K562 (cell line): ENCODE results near the gene SYT7.

ENCODE experiments used
- BACH1 ChIP-seq: fragments of 200-800 bp; sonication (Bioruptor generic); IDR thresholded peaks from 2 replicates; pipeline ENCODE4 v1.6.1; 2016; ENCODE audit warnings: missing genetic modification characterization, missing compliant biosample characterization
- ESRRA ChIP-seq: fragments of 450-650 bp; IDR thresholded peaks from 2 replicates; pipeline ENCODE4 v1.6.1; 2014; ENCODE audit warnings: low read depth, mild to moderate bottlenecking, moderate library complexity, borderline replicate concordance
- KLF10 ChIP-seq: fragments of 250-450 bp; sonication (Bioruptor Pico); IDR thresholded peaks from 2 replicates; pipeline ENCODE4 v1.6.1; 2021; ENCODE audit warnings: matching md5 sums
- NCOA6 ChIP-seq: fragments of 450-650 bp; IDR thresholded peaks from 2 replicates; pipeline ENCODE4 v1.6.1; 2017; ENCODE audit warnings: mild to moderate bottlenecking
- SMC3 ChIP-seq: conservative IDR thresholded peaks from 2 replicates; pipeline ENCODE4 v1.6.1; 2011; ENCODE audit warnings: low read depth, low read length, improper control_type of control experiment; ENCODE audit not compliant: insufficient read depth
- SP1 ChIP-seq: sonication (generic); formaldehyde crosslinking; IDR thresholded peaks from 2 replicates; pipeline ENCODE4 v1.8.1; 2022; ENCODE audit warnings: mild to moderate bottlenecking, missing genetic modification reagents
- ZC3H11A ChIP-seq: IDR thresholded peaks from 2 replicates; pipeline ENCODE4 v1.6.1; 2012; ENCODE audit warnings: low read depth, low read length, improper control_type of control experiment
- TF ChIP-seq, protein P1 (sequence below): fragments of 250-450 bp; sonication (Bioruptor Pico); IDR thresholded peaks from 2 replicates; pipeline ENCODE4 v1.8.0; 2022; ENCODE audit warnings: moderate library complexity, mild to moderate bottlenecking, inconsistent platforms
- TF ChIP-seq, protein P2 (sequence below): sonication (generic); formaldehyde crosslinking; IDR thresholded peaks from 2 replicates; pipeline ENCODE4 v1.8.0; 2022; ENCODE audit warnings: mild to moderate bottlenecking, missing genetic modification reagents

DNA sequence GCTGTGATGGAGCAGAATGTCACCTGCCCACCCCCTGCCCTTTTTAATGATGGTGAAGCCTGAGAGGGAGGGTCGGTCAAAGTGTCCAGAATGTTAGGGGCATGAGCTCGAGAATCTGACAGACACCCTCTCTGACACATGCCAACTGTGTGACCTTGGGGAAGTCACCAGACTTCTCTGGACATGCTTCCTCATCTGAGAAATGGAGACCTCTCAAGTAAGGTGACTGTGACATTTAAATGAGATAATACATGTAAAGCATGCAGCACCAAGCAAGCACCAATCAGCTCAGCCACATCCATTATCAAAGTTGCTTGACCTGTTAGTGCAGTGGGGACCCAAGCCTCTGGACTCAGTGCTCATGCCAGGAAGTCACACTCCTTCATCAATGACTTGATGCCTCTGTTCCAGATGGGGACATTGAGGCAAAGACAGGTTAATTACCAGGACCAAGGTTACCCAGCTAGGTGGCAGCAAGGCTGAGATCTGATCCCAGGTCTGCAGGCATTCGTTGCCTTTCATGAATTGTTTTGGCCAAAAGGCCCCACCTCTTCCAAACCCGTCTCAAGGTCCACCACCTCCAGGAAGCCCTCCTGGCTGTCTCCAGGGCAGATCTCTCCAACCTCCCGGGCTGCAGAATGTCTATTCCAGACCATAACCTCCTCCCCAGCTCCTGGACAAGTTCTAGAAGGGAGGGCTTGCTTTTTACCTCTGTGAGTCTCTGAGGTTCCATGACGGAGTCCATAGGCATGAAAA lies 38.8 kb upstream of the SYT7 start:
- no peak for TF ChIP-seq SP1
- no peak for TF ChIP-seq ZC3H11A
- no peak for TF ChIP-seq KLF10 (CRISPR knock-in tag)
- no peak for TF ChIP-seq NCOA6
- TF ChIP-seq, protein P1, sequence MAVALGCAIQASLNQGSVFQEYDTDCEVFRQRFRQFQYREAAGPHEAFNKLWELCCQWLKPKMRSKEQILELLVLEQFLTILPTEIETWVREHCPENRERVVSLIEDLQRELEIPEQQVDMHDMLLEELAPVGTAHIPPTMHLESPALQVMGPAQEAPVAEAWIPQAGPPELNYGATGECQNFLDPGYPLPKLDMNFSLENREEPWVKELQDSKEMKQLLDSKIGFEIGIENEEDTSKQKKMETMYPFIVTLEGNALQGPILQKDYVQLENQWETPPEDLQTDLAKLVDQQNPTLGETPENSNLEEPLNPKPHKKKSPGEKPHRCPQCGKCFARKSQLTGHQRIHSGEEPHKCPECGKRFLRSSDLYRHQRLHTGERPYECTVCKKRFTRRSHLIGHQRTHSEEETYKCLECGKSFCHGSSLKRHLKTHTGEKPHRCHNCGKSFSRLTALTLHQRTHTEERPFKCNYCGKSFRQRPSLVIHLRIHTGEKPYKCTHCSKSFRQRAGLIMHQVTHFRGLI = no peak
- TF ChIP-seq ESRRA = no peak
- TF ChIP-seq, protein P2, sequence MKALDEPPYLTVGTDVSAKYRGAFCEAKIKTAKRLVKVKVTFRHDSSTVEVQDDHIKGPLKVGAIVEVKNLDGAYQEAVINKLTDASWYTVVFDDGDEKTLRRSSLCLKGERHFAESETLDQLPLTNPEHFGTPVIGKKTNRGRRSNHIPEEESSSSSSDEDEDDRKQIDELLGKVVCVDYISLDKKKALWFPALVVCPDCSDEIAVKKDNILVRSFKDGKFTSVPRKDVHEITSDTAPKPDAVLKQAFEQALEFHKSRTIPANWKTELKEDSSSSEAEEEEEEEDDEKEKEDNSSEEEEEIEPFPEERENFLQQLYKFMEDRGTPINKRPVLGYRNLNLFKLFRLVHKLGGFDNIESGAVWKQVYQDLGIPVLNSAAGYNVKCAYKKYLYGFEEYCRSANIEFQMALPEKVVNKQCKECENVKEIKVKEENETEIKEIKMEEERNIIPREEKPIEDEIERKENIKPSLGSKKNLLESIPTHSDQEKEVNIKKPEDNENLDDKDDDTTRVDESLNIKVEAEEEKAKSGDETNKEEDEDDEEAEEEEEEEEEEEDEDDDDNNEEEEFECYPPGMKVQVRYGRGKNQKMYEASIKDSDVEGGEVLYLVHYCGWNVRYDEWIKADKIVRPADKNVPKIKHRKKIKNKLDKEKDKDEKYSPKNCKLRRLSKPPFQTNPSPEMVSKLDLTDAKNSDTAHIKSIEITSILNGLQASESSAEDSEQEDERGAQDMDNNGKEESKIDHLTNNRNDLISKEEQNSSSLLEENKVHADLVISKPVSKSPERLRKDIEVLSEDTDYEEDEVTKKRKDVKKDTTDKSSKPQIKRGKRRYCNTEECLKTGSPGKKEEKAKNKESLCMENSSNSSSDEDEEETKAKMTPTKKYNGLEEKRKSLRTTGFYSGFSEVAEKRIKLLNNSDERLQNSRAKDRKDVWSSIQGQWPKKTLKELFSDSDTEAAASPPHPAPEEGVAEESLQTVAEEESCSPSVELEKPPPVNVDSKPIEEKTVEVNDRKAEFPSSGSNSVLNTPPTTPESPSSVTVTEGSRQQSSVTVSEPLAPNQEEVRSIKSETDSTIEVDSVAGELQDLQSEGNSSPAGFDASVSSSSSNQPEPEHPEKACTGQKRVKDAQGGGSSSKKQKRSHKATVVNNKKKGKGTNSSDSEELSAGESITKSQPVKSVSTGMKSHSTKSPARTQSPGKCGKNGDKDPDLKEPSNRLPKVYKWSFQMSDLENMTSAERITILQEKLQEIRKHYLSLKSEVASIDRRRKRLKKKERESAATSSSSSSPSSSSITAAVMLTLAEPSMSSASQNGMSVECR = no peak
- TF ChIP-seq BACH1 = no peak
- TF ChIP-seq SMC3 = no peak
